ENCODE measurements around the gene SEC14L1. TPM values are rescaled to one million over a fixed set of nuclear protein-coding genes. Genes with fewer than 3 reads are reported as not detected.

SEC14L1 gene
- total RNA-seq, 1 experiment from 2014 or later, result 16.1 TPM

GRCh38 chr17:77189148-77189547 lies 48.4 kb downstream of the SEC14L1 start:
- DNase-seq (ENCODE audit: low spot score), result no peak

- DNase-seq (ENCODE audit: low spot score), result no peak
These were observed 49.8 kb downstream of the SEC14L1 start for GRCh38 chr17:77190576-77190975.

- DNase-seq (ENCODE audit: low spot score), result no peak
These were observed 50.5 kb downstream of the SEC14L1 start for GRCh38 chr17:77191244-77191643.

GRCh38 chr17:77193653-77194052 lies 52.9 kb downstream of the SEC14L1 start:
- DNase-seq (ENCODE audit: low spot score), result no peak

GRCh38 chr17:77194179-77194578 lies 53.4 kb downstream of the SEC14L1 start:
- no peak for DNase-seq (ENCODE audit: low spot score)

- DNase-seq (ENCODE audit: low spot score), result no peak
These were observed 55.5 kb downstream of the SEC14L1 start for GRCh38 chr17:77196251-77196650.

- no peak for DNase-seq (ENCODE audit: low spot score)
These were observed 56.3 kb downstream of the SEC14L1 start for GRCh38 chr17:77197115-77197514.

- no peak for DNase-seq (ENCODE audit: low spot score)
These were observed 59.9 kb downstream of the SEC14L1 start for GRCh38 chr17:77200711-77201110.

GRCh38 chr17:77203436-77203835 lies 62.7 kb downstream of the SEC14L1 start:
- DNase-seq (ENCODE audit: low spot score), result no peak

- no peak for DNase-seq (ENCODE audit: low spot score)
These were observed 63.1 kb downstream of the SEC14L1 start for GRCh38 chr17:77203846-77204245.

GRCh38 chr17:77204536-77204935 lies 63.8 kb downstream of the SEC14L1 start:
- no peak for DNase-seq (ENCODE audit: low spot score)

GRCh38 chr17:77205396-77206125 lies 64.8 kb downstream of the SEC14L1 start:
- DNase-seq (ENCODE audit: low spot score), result no peak

GRCh38 chr17:77206158-77206956 lies 65.6 kb downstream of the SEC14L1 start:
- DNase-seq (ENCODE audit: low spot score), result no peak

- DNase-seq (ENCODE audit: low spot score), result no peak
These were observed 67.0 kb downstream of the SEC14L1 start for GRCh38 chr17:77207689-77208216.

GRCh38 chr17:77208217-77208808 lies 67.5 kb downstream of the SEC14L1 start:
- DNase-seq (ENCODE audit: low spot score), result no peak

GRCh38 chr17:77208856-77209255 lies 68.1 kb downstream of the SEC14L1 start:
- no peak for DNase-seq (ENCODE audit: low spot score)

- DNase-seq (ENCODE audit: low spot score), result no peak
These were observed 68.6 kb downstream of the SEC14L1 start for GRCh38 chr17:77209330-77209748.

- DNase-seq (ENCODE audit: low spot score), result no peak
These were observed 69.6 kb downstream of the SEC14L1 start for GRCh38 chr17:77210331-77210730.

GRCh38 chr17:77210946-77211541 lies 70.3 kb downstream of the SEC14L1 start:
- DNase-seq (ENCODE audit: low spot score), result no peak

GRCh38 chr17:77211681-77212080 lies 70.9 kb downstream of the SEC14L1 start:
- DNase-seq (ENCODE audit: low spot score), result no peak

GRCh38 chr17:77212081-77212832 lies 71.5 kb downstream of the SEC14L1 start:
- no peak for DNase-seq (ENCODE audit: low spot score)
